DND-41 (cell line): ENCODE results near the gene TAT.

Experiments
- EZH2 ChIP-seq: IDR thresholded peaks from 3 replicates; pipeline ENCODE4 v1.6.1; 2012; ENCODE audit warnings: borderline replicate concordance, low read depth, mild to moderate bottlenecking, moderate library complexity, low read length, inconsistent platforms; ENCODE audit not compliant: severe bottlenecking
- TF ChIP-seq, protein P1 (sequence below): IDR thresholded peaks from 2 replicates; pipeline ENCODE4 v1.5.1; 2012; ENCODE audit warnings: borderline replicate concordance, low read length, moderate library complexity, mild to moderate bottlenecking; ENCODE audit not compliant: poor library complexity, severe bottlenecking; ENCODE audit errors: extremely low read depth

DNA sequence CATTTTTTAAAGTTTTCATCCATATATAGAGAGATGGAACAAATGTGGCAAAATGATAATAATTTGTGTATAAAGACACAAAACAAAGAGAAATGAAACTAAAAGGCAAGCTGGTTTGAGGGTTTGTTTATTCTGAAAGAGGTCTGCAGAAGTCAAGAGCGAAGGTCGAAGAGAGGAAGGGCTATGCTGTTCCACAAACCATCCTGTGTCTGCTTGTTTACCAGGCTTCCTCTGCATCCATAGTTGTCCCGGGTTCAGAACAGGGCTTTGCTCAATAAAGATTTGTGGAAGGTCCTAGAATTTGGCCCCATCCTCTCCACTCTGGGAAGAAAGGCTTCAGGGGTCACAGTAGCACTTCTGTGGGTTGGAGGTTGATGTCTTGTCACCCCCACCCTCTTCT is 46.7 kb upstream of the TAT start:
- TF ChIP-seq, protein P1, sequence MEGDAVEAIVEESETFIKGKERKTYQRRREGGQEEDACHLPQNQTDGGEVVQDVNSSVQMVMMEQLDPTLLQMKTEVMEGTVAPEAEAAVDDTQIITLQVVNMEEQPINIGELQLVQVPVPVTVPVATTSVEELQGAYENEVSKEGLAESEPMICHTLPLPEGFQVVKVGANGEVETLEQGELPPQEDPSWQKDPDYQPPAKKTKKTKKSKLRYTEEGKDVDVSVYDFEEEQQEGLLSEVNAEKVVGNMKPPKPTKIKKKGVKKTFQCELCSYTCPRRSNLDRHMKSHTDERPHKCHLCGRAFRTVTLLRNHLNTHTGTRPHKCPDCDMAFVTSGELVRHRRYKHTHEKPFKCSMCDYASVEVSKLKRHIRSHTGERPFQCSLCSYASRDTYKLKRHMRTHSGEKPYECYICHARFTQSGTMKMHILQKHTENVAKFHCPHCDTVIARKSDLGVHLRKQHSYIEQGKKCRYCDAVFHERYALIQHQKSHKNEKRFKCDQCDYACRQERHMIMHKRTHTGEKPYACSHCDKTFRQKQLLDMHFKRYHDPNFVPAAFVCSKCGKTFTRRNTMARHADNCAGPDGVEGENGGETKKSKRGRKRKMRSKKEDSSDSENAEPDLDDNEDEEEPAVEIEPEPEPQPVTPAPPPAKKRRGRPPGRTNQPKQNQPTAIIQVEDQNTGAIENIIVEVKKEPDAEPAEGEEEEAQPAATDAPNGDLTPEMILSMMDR, result no peak
- TF ChIP-seq EZH2, result no peak
